CD4-positive, alpha-beta T cell (primary cell): ENCODE data around the gene IGSF6. TPM values are rescaled to one million over a fixed set of nuclear protein-coding genes. Genes with fewer than 3 reads are reported as not detected.

Experiments
- ATAC-seq: fragments of 200-7000 bp; cut with Tn5 transposase; one replicate; pipeline ENCODE4 v1.10.0; 2022; ENCODE audit warnings: mild to moderate bottlenecking; ENCODE audit not compliant: poor library complexity
- CTCF ChIA-PET: fragments of 350-600 bp; sonication (Branson Sonifier 250); formaldehyde crosslinking; loops from one replicate; lab custom pipeline; 2021; ENCODE audit warnings: antibody characterized with exemption, inconsistent platforms; lab: Charles Lee
- POLR2A ChIA-PET: fragments of 350-600 bp; sonication (Branson Sonifier 250); formaldehyde crosslinking; loops from one replicate; lab custom pipeline; 2021; ENCODE audit warnings: antibody characterized with exemption, inconsistent platforms; lab: Charles Lee
- DNase-seq, 14 experiments: peaks; one replicate each; pipeline ENCODE4 v3.0.0-alpha.2; 2013 to 2020; ENCODE audit warnings: mixed read lengths in 2 of 14
- H3K27ac ChIP-seq, 2 donors: one replicate each; pipeline versions ENCODE4 v1.5.1 to v1.7.0; 2013; ENCODE audit warnings: low read length in 2 of 2, low read depth in 1 of 2, mild to moderate bottlenecking in 1 of 2
- H3K27me3 ChIP-seq, 2 experiments: 1 replicate in 1 of 2; 2 replicates in 1 of 2; pipeline versions ENCODE4 v1.6.1 to v1.7.0; 2013; ENCODE audit warnings: low read length in 2 of 2, control low read depth in 1 of 2, mild to moderate bottlenecking in 1 of 2, moderate library complexity in 1 of 2; ENCODE audit not compliant: insufficient read depth in 2 of 2, control insufficient read depth in 1 of 2
- H3K36me3 ChIP-seq: one replicate; pipeline ENCODE4 v1.6.1; 2013; ENCODE audit warnings: low read length, control low read depth; ENCODE audit not compliant: insufficient read depth
- H3K4me1 ChIP-seq: one replicate; pipeline ENCODE4 v1.6.1; 2013; ENCODE audit warnings: low read length, control low read depth; ENCODE audit not compliant: insufficient read depth
- H3K4me3 ChIP-seq: one replicate; pipeline ENCODE4 v1.5.1; 2013; ENCODE audit warnings: mild to moderate bottlenecking, low read length, moderate library complexity
- H3K9me3 ChIP-seq, 2 experiments: 1 replicate in 1 of 2; 2 replicates in 1 of 2; pipeline versions ENCODE4 v1.6.1 to v1.7.0; 2013; ENCODE audit warnings: low read length in 2 of 2, mild to moderate bottlenecking in 2 of 2, control low read depth in 1 of 2, moderate library complexity in 1 of 2; ENCODE audit not compliant: control insufficient read depth in 1 of 2, insufficient read depth in 1 of 2
- H3K27ac Mint-ChIP-seq: one replicate; pipeline ENCODE4 v1.8.0; 2020; ENCODE audit warnings: mixed read lengths
- H3K27me3 Mint-ChIP-seq: one replicate; pipeline ENCODE4 v1.8.0; 2021; ENCODE audit warnings: mixed read lengths
- H3K36me3 Mint-ChIP-seq: one replicate; pipeline ENCODE4 v1.8.0; 2021; ENCODE audit warnings: low read depth, mixed read lengths
- H3K4me1 Mint-ChIP-seq: one replicate; pipeline ENCODE4 v1.8.0; 2021; ENCODE audit warnings: low read depth, mixed read lengths
- H3K4me3 Mint-ChIP-seq: one replicate; pipeline ENCODE4 v1.8.0; 2020; ENCODE audit warnings: mild to moderate bottlenecking, mixed read lengths
- H3K9me3 Mint-ChIP-seq: one replicate; pipeline ENCODE4 v1.8.0; 2020; ENCODE audit warnings: mixed read lengths
- intact Hi-C, 2 experiments: fragments of 100-400 bp; cut with DNase I in 1 of 2; cut with micrococcal nuclease in 1 of 2; formaldehyde crosslinking; loops; one replicate each; pipeline versions ENCODE4 v1.15.1 to v1.9.0; 2023 to 2025; cut with DNase I, micrococcal nuclease
- total RNA-seq, 174 experiments: library from RNA in 2 of 174; stranded (reverse) in 2 of 174; gene quantifications; one replicate each; pipeline ENCODE4 v1.2.3 and lab custom pipeline; 2021 to 2026
- TF ChIP-seq, protein P1 (sequence below): fragments of 200-600 bp; IDR thresholded peaks from one replicate; pipeline ENCODE4 v1.8.0; 2022; ENCODE audit warnings: antibody characterized with exemption, mild to moderate bottlenecking

IGSF6 gene
- total RNA-seq, 2 experiments from 2014 or later = 0.31 to 0.77 TPM

DNA sequence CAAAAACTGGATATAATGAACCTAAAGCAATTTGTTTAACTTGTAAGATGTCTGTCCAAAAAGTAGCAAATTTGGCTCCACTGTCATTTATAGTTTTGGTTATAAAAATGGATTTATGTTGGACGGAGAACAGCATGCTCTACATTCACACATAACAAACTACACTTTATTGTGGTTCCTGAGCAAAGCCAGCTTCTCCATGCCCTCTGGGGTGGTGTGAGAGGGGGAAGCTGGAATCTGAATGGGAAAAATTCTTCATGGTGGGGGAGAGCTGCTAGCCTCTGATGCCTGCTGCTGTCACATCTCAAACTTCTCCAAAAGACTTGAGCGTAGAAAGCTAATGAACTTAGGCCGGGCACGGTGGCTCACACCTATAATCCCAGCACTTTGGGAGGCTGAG lies 62.9 kb downstream of the IGSF6 start:
- no peaks in the 10 kb centered on the region for H3K36me3 Mint-ChIP-seq
- TF ChIP-seq, protein P1, sequence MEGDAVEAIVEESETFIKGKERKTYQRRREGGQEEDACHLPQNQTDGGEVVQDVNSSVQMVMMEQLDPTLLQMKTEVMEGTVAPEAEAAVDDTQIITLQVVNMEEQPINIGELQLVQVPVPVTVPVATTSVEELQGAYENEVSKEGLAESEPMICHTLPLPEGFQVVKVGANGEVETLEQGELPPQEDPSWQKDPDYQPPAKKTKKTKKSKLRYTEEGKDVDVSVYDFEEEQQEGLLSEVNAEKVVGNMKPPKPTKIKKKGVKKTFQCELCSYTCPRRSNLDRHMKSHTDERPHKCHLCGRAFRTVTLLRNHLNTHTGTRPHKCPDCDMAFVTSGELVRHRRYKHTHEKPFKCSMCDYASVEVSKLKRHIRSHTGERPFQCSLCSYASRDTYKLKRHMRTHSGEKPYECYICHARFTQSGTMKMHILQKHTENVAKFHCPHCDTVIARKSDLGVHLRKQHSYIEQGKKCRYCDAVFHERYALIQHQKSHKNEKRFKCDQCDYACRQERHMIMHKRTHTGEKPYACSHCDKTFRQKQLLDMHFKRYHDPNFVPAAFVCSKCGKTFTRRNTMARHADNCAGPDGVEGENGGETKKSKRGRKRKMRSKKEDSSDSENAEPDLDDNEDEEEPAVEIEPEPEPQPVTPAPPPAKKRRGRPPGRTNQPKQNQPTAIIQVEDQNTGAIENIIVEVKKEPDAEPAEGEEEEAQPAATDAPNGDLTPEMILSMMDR = no peak
- Histone ChIP-seq H3K4me1 (no peaks in the 10 kb centered on the region), H3K27ac (no peak overlapping the region), H3K9me3 (no peaks in the 10 kb centered on the region), H3K27me3 (no peaks in the 10 kb centered on the region), H3K36me3 (no peaks in the 10 kb centered on the region), H3K4me3 (no peak overlapping the region)
- ATAC-seq = no peak
- H3K4me3 Mint-ChIP-seq = no peak overlapping the region
- H3K27ac Mint-ChIP-seq = no peak overlapping the region
- DNase-seq = no peak
- intact Hi-C loops = no loop called here
- no peaks in the 10 kb centered on the region for H3K27me3 Mint-ChIP-seq
- H3K4me1 Mint-ChIP-seq = no peaks in the 10 kb centered on the region
- ChIA-PET POLR2A (interaction anchor here (0.7 kb wide), 1 partner anchor 43 kb away, joined by 3 read pairs; no protein-coding TSS in a partner anchor), CTCF (interaction anchor here (1.2 to 2.3 kb wide), 3 partner anchors 17 to 68 kb away, joined by 3 to 8 read pairs (median 8); no protein-coding TSS in a partner anchor)
- H3K9me3 Mint-ChIP-seq = no peaks in the 10 kb centered on the region

Other genes with a start within 250 kb of the IGSF6 start
- gene METTL9, start 53.0 kb downstream of the IGSF6 start, total RNA-seq = 10 to 100 TPM; 78.4 to 86.7 TPM
- gene OTOA, start 11.4 kb upstream of the IGSF6 start, total RNA-seq = under 1 TPM in 1 of 2 experiments, not detected in 1; 0.19 TPM
- gene NPIPB4, start 205.1 kb upstream of the IGSF6 start, total RNA-seq = 100 to 1,000 TPM; 185 to 206 TPM